Activated CD8-positive, alpha-beta memory T cell treated with anti-CD3 and anti-CD28 coated beads for 48 hours (primary cell): ENCODE data around the gene ZCCHC7.
"Not testable (repeated sequence)": the region's sequence is repeated elsewhere in the genome, so short reads cannot be mapped to it uniquely, and the experiment has no call there.

Experiments used
- DNase-seq, 3 experiments: peaks; one replicate each; pipeline ENCODE4 v3.0.0-alpha.2; 2020; ENCODE audit warnings: low read depth in 2 of 3, low spot score in 2 of 3

Gene ZCCHC7

GRCh38 chr9:37119907-37120842 lies at the start of gene ZCCHC7:
TSS of gene ZCCHC7 (plus strand) at chr9:37120574.
- DNase-seq, result peak; percentile 93 to 97 (median 94)

GRCh38 chr9:37074790-37075189 lies 45.6 kb upstream of the ZCCHC7 start:
- DNase-seq, result not testable (repeated sequence)

GRCh38 chr9:37079370-37080164 lies 40.8 kb upstream of the ZCCHC7 start:
- DNase-seq, result peak; percentile 64 to 77 (median 77)

GRCh38 chr9:37080165-37080628 lies 40.2 kb upstream of the ZCCHC7 start:
- peak in 1 of 3 experiments; percentile 0 for DNase-seq

- DNase-seq, result not testable (repeated sequence)
Measured at GRCh38 chr9:37081507-37081906, 38.9 kb upstream of the ZCCHC7 start.

GRCh38 chr9:37082214-37082765 lies 38.1 kb upstream of the ZCCHC7 start:
- DNase-seq, result no peak

- no peak for DNase-seq
Measured at GRCh38 chr9:37083654-37084053, 36.7 kb upstream of the ZCCHC7 start.

GRCh38 chr9:37085233-37085632 lies 35.1 kb upstream of the ZCCHC7 start:
- DNase-seq, result no peak

GRCh38 chr9:37092714-37093295 lies 27.6 kb upstream of the ZCCHC7 start:
- DNase-seq, result not testable (repeated sequence)

GRCh38 chr9:37094751-37095150 lies 25.6 kb upstream of the ZCCHC7 start:
- no peak for DNase-seq

- no peak for DNase-seq
Measured at GRCh38 chr9:37096628-37097027, 23.7 kb upstream of the ZCCHC7 start.

- DNase-seq, result no peak
Measured at GRCh38 chr9:37097294-37097693, 23.1 kb upstream of the ZCCHC7 start.

GRCh38 chr9:37100327-37100726 lies 20.0 kb upstream of the ZCCHC7 start:
- DNase-seq, result no peak

- no peak for DNase-seq
Measured at GRCh38 chr9:37100741-37101140, 19.6 kb upstream of the ZCCHC7 start.

- no peak for DNase-seq
Measured at GRCh38 chr9:37102486-37102885, 17.9 kb upstream of the ZCCHC7 start.

- DNase-seq, result no peak
Measured at GRCh38 chr9:37104183-37104889, 16.0 kb upstream of the ZCCHC7 start.

GRCh38 chr9:37105234-37105633 lies 15.1 kb upstream of the ZCCHC7 start:
- no peak for DNase-seq

- DNase-seq, result no peak
Measured at GRCh38 chr9:37107701-37108100, 12.7 kb upstream of the ZCCHC7 start.

- not testable (repeated sequence) for DNase-seq
Measured at GRCh38 chr9:37114442-37114841, 5.9 kb upstream of the ZCCHC7 start.

GRCh38 chr9:37117956-37118355 lies 2.4 kb upstream of the ZCCHC7 start:
- no peak for DNase-seq
